GM23338 (cell line): ENCODE data around the gene SORCS2. TPM values are rescaled to one million over a fixed set of nuclear protein-coding genes. Genes with fewer than 3 reads are reported as not detected.
A peak's percentile ranks its signal among the peaks of the same experiment; 100 is the strongest.

Source experiments
- ATAC-seq: fragments of 200-7000 bp; cut with Tn5 transposase; 3 replicates; pipeline ENCODE4 v1.9.1; 2020
- DNase-seq: peaks from one replicate; pipeline ENCODE4 v3.0.0-alpha.2; 2015; ENCODE audit warnings: low spot score
- H2AFZ ChIP-seq: fragments of 200-600 bp; sonication (generic); 2 replicates; pipeline ENCODE4 v1.8.0; 2016; ENCODE audit warnings: antibody characterized with exemption, mild to moderate bottlenecking, moderate library complexity
- H3F3A ChIP-seq: fragments of 200-600 bp; sonication (generic); replicated peaks from 2 replicates; pipeline ENCODE4 v1.8.0; 2017; ENCODE audit warnings: antibody characterized with exemption, mixed run types, low read depth
- H3K27ac ChIP-seq: fragments of 200-600 bp; sonication (generic); 2 replicates; pipeline ENCODE4 v1.6.1; 2016; ENCODE audit warnings: low read depth
- H3K27me3 ChIP-seq: fragments of 200-600 bp; sonication (generic); 2 replicates; pipeline ENCODE4 v1.8.0; 2016; ENCODE audit warnings: mild to moderate bottlenecking, mixed run types, moderate library complexity; ENCODE audit not compliant: insufficient read depth
- H3K36me3 ChIP-seq: fragments of 200-600 bp; sonication (generic); 2 replicates; pipeline ENCODE4 v1.8.0; 2016; ENCODE audit warnings: mild to moderate bottlenecking; ENCODE audit not compliant: insufficient read depth
- H3K4me1 ChIP-seq: fragments of 200-600 bp; sonication (generic); 2 replicates; pipeline ENCODE4 v1.8.0; 2016; ENCODE audit warnings: mild to moderate bottlenecking, moderate library complexity; ENCODE audit not compliant: insufficient read depth
- H3K4me2 ChIP-seq: fragments of 200-600 bp; sonication (generic); 2 replicates; pipeline ENCODE4 v1.7.1; 2017; ENCODE audit warnings: mixed run types
- H3K4me3 ChIP-seq: fragments of 200-600 bp; sonication (generic); 2 replicates; pipeline ENCODE4 v1.6.1; 2016; ENCODE audit warnings: mixed run types
- H3K79me2 ChIP-seq: fragments of 200-600 bp; sonication (generic); replicated peaks from 2 replicates; pipeline ENCODE4 v1.8.0; 2017; ENCODE audit warnings: mild to moderate bottlenecking; ENCODE audit not compliant: insufficient read depth
- H3K9me2 ChIP-seq: fragments of 200-600 bp; sonication (generic); 2 replicates; pipeline ENCODE4 v1.8.0; 2017; ENCODE audit not compliant: insufficient read depth
- H4K20me1 ChIP-seq: fragments of 200-600 bp; sonication (generic); replicated peaks from 2 replicates; pipeline ENCODE4 v1.8.0; 2017; ENCODE audit warnings: mild to moderate bottlenecking; ENCODE audit not compliant: insufficient read depth
- H3K27ac Mint-ChIP-seq: 2 replicates; pipeline ENCODE4 v1.8.0; 2020; ENCODE audit warnings: inconsistent platforms, mild to moderate bottlenecking, moderate library complexity, mixed read lengths
- H3K27me3 Mint-ChIP-seq: 3 replicates; pipeline ENCODE4 v1.8.0; 2022; ENCODE audit warnings: low read depth, mild to moderate bottlenecking, moderate library complexity, mixed read lengths, inconsistent platforms; ENCODE audit not compliant: insufficient read depth, poor library complexity
- H3K36me3 Mint-ChIP-seq: 3 replicates; pipeline ENCODE4 v1.8.0; 2021; ENCODE audit warnings: low read depth, mild to moderate bottlenecking, inconsistent platforms, moderate library complexity, mixed read lengths
- H3K4me1 Mint-ChIP-seq: 3 replicates; pipeline ENCODE4 v1.8.0; 2020; ENCODE audit warnings: mild to moderate bottlenecking, inconsistent platforms, mixed read lengths
- H3K4me3 Mint-ChIP-seq: 3 replicates; pipeline ENCODE4 v1.8.0; 2021; ENCODE audit warnings: moderate library complexity, mild to moderate bottlenecking, inconsistent platforms, mixed read lengths
- H3K9me3 Mint-ChIP-seq: 3 replicates; pipeline ENCODE4 v1.8.0; 2020; ENCODE audit warnings: moderate library complexity, mild to moderate bottlenecking, inconsistent platforms, mixed read lengths
- CTCF ChIP-seq, 2 experiments: fragments of 200-600 bp in 1 of 2; sonication (generic) in 1 of 2; conservative IDR thresholded peaks; 2 replicates each; pipeline versions ENCODE4 v1.5.1 to v1.6.1; 2016 to 2017; ENCODE audit warnings: antibody characterized with exemption in 2 of 2, low read depth in 2 of 2, mild to moderate bottlenecking in 2 of 2, moderate library complexity in 1 of 2
- ETS1 ChIP-seq: IDR thresholded peaks from 2 replicates; pipeline ENCODE4 v1.6.1; 2016; ENCODE audit warnings: antibody characterized with exemption
- EZH2phosphoT487 ChIP-seq: fragments of 200-600 bp; sonication (generic); IDR thresholded peaks from one replicate; pipeline ENCODE4 v1.8.1; 2018; ENCODE audit warnings: antibody characterized with exemption; ENCODE audit not compliant: unreplicated experiment
- JUNB ChIP-seq: IDR thresholded peaks from one replicate; pipeline ENCODE4 v1.6.1; 2016; ENCODE audit warnings: antibody characterized with exemption; ENCODE audit not compliant: unreplicated experiment
- POLR2AphosphoS5 ChIP-seq: IDR thresholded peaks from 2 replicates; pipeline ENCODE4 v1.6.1; 2016; ENCODE audit warnings: antibody characterized with exemption, low read depth
- REST ChIP-seq: IDR thresholded peaks from one replicate; pipeline ENCODE4 v1.6.1; 2018; ENCODE audit warnings: antibody characterized with exemption; ENCODE audit not compliant: unreplicated experiment
- STAT1 ChIP-seq: IDR thresholded peaks from one replicate; pipeline ENCODE4 v1.6.1; 2016; ENCODE audit warnings: antibody characterized with exemption; ENCODE audit not compliant: unreplicated experiment
- ZNF114 ChIP-seq: fragments of 250-450 bp; sonication (Bioruptor Pico); IDR thresholded peaks from 2 replicates; pipeline ENCODE4 v1.5.0; 2020; ENCODE audit warnings: mild to moderate bottlenecking, moderate library complexity
- ZNF331 ChIP-seq: fragments of 250-450 bp; sonication (Bioruptor Pico); IDR thresholded peaks from 2 replicates; pipeline ENCODE4 v1.5.0; 2020; ENCODE audit warnings: low read depth, mild to moderate bottlenecking, moderate library complexity
- polyA plus RNA-seq: library from polyadenylated mRNA; unstranded; fragments of >200 nt; fragmentation: Nextera tagmentation; extraction: Ambion mirVana; gene quantifications from 2 replicates; pipeline ENCODE4 v1.2.1, GENCODE V29; 2016
- total RNA-seq: library from RNA; depleted of rRNA; stranded (reverse); fragments of >200 nt; shearing (Covaris generic); gene quantifications from 2 replicates; pipeline ENCODE4 v1.2.3, GENCODE V29; 2014

The SORCS2 gene
- total and polyA plus RNA-seq, 2 experiments from 2014 or later: 0.47 to 2.4 TPM

- H3K27ac Mint-ChIP-seq: no peak overlapping the region
- no peaks in the 10 kb centered on the region for H3K79me2 ChIP-seq
- DNase-seq (no peak), ATAC-seq (no peak)
- no peak overlapping the region for H3K4me3 Mint-ChIP-seq
- no peak overlapping the region for H2AFZ ChIP-seq
- H4K20me1 ChIP-seq: no peaks in the 10 kb centered on the region
- H3K4me3 ChIP-seq: no peak overlapping the region
- H3K9me3 Mint-ChIP-seq: no peaks in the 10 kb centered on the region
- no peaks in the 10 kb centered on the region for H3K4me1 ChIP-seq
- H3K4me1 Mint-ChIP-seq: peaks cover 6% of the 10 kb centered on the region; the same call in 2 of the 3 replicates
- H3K27ac ChIP-seq: no peak overlapping the region
- no peaks in the 10 kb centered on the region; the same call in 2 of the 3 replicates for H3K36me3 Mint-ChIP-seq
- H3K27me3 Mint-ChIP-seq: peaks cover 16% of the 10 kb centered on the region
- TF ChIP-seq ZNF331 (CRISPR knock-in tag): no peak
- no peaks in the 10 kb centered on the region for H3F3A ChIP-seq
- H3K4me2 ChIP-seq: no peak overlapping the region
- H3K27me3 ChIP-seq: no peaks in the 10 kb centered on the region
- no peaks in the 10 kb centered on the region for H3K36me3 ChIP-seq
- H3K9me2 ChIP-seq: no peaks in the 10 kb centered on the region
These were observed 288.1 kb downstream of the SORCS2 start for GRCh38 chr4:7480423-7480822.

GRCh38 chr4:7481227-7481626 lies 288.9 kb downstream of the SORCS2 start:
- Histone ChIP-seq H4K20me1 (no peaks in the 10 kb centered on the region), H3K36me3 (no peaks in the 10 kb centered on the region), H3F3A (no peaks in the 10 kb centered on the region), H3K4me2 (no peak overlapping the region), H3K4me3 (no peak overlapping the region), H2AFZ (no peak overlapping the region), H3K27ac (no peak overlapping the region), H3K9me2 (no peaks in the 10 kb centered on the region), H3K27me3 (no peaks in the 10 kb centered on the region), H3K4me1 (no peaks in the 10 kb centered on the region), H3K79me2 (no peaks in the 10 kb centered on the region)
- TF ChIP-seq ETS1: no peak
- no peak for TF ChIP-seq ZNF331 (CRISPR knock-in tag)
- no peak for TF ChIP-seq POLR2AphosphoS5
- TF ChIP-seq STAT1: no peak
- Mint-ChIP-seq H3K9me3 (no peaks in the 10 kb centered on the region), H3K27ac (no peak overlapping the region), H3K36me3 (no peaks in the 10 kb centered on the region; the same call in 2 of the 3 replicates), H3K27me3 (peaks cover 12% of the 10 kb centered on the region), H3K4me3 (no peak overlapping the region), H3K4me1 (peaks cover 6% of the 10 kb centered on the region; the same call in 2 of the 3 replicates)
- DNase-seq (no peak), ATAC-seq (no peak)

GRCh38 chr4:7485096-7485495 lies 292.8 kb downstream of the SORCS2 start:
- H3K27ac ChIP-seq: no peak overlapping the region
- H3K9me2 ChIP-seq: no peaks in the 10 kb centered on the region
- no peaks in the 10 kb centered on the region for H3K36me3 ChIP-seq
- Mint-ChIP-seq H3K27me3 (peaks cover 17% of the 10 kb centered on the region), H3K4me3 (no peak overlapping the region), H3K4me1 (peaks cover 24% of the 10 kb centered on the region), H3K9me3 (no peaks in the 10 kb centered on the region), H3K27ac (no peak overlapping the region), H3K36me3 (no peaks in the 10 kb centered on the region)
- H3K4me3 ChIP-seq: no peak overlapping the region
- TF ChIP-seq STAT1: no peak
- no peaks in the 10 kb centered on the region for H3K79me2 ChIP-seq
- ATAC-seq (peak; percentile 42), DNase-seq (no peak)
- no peaks in the 10 kb centered on the region for H3K27me3 ChIP-seq
- no peaks in the 10 kb centered on the region for H3K4me1 ChIP-seq
- no peaks in the 10 kb centered on the region for H3F3A ChIP-seq
- H3K4me2 ChIP-seq: no peak overlapping the region
- H2AFZ ChIP-seq: no peak overlapping the region
- H4K20me1 ChIP-seq: no peaks in the 10 kb centered on the region

- DNase-seq (no peak), ATAC-seq (no peak)
- Histone ChIP-seq H3K27ac (no peak overlapping the region), H4K20me1 (no peaks in the 10 kb centered on the region), H3K79me2 (no peaks in the 10 kb centered on the region), H2AFZ (no peak overlapping the region), H3F3A (no peaks in the 10 kb centered on the region), H3K4me3 (no peak overlapping the region), H3K4me1 (no peaks in the 10 kb centered on the region), H3K36me3 (no peaks in the 10 kb centered on the region), H3K9me2 (no peaks in the 10 kb centered on the region), H3K4me2 (no peak overlapping the region), H3K27me3 (no peaks in the 10 kb centered on the region)
- no peaks in the 10 kb centered on the region for H3K36me3 Mint-ChIP-seq
- H3K27ac Mint-ChIP-seq: no peak overlapping the region
- H3K9me3 Mint-ChIP-seq: no peaks in the 10 kb centered on the region
- peaks cover 15% of the 10 kb centered on the region for H3K27me3 Mint-ChIP-seq
- peaks cover 24% of the 10 kb centered on the region for H3K4me1 Mint-ChIP-seq
- H3K4me3 Mint-ChIP-seq: no peak overlapping the region
- TF ChIP-seq STAT1: no peak
- no peak for TF ChIP-seq CTCF (conservative IDR thresholded peaks at IDR 0.05; ENCODE audit: low read depth in 2 of 2)
- TF ChIP-seq ZNF114: no peak
- TF ChIP-seq REST: no peak
- no peak for TF ChIP-seq EZH2phosphoT487
- TF ChIP-seq JUNB: no peak
These were observed 293.8 kb downstream of the SORCS2 start for GRCh38 chr4:7486101-7486500.
